Stomach (tissue), 9 donors: ENCODE data around the gene MYOM1. TPM values are rescaled to one million over a fixed set of nuclear protein-coding genes. Genes with fewer than 3 reads are reported as not detected.

Source experiments
- DNase-seq, 2 donors: peaks; one replicate each; pipeline versions ENCODE4 v3.0.0 to v3.0.0-alpha.2; 2013 to 2019
- H3K27ac ChIP-seq, 5 donors: fragments of 200-600 bp in 4 of 5; sonication (generic) in 4 of 5; one replicate each; pipeline ENCODE4 v1.5.1; 2013 to 2019; ENCODE audit warnings: mild to moderate bottlenecking in 1 of 5, moderate library complexity in 1 of 5
- H3K27me3 ChIP-seq, 3 donors: fragments of 200-600 bp; sonication (generic); one replicate each; pipeline ENCODE4 v1.5.1; 2017 to 2019; ENCODE audit warnings: mixed run types in 1 of 3
- H3K36me3 ChIP-seq, 4 donors: fragments of 200-600 bp; sonication (generic); 1 replicate in 3 of 4; 2 replicates in 1 of 4; pipeline ENCODE4 v1.5.1; 2016 to 2019
- H3K4me1 ChIP-seq, 4 donors: fragments of 200-600 bp; sonication (generic); one replicate each; pipeline ENCODE4 v1.5.1; 2016 to 2019
- H3K4me3 ChIP-seq, 4 donors: fragments of 200-600 bp; sonication (generic) in 3 of 4; one replicate each; pipeline ENCODE4 v1.5.1; 2016 to 2019; ENCODE audit warnings: mild to moderate bottlenecking in 1 of 4
- H3K9me3 ChIP-seq, 4 donors: fragments of 200-600 bp; sonication (generic); one replicate each; pipeline ENCODE4 v1.5.1; 2016 to 2019
- CTCF ChIP-seq, 7 experiments: fragments of 450-650 bp in 4 of 7; fragments of 200-600 bp in 3 of 7; sonication (generic) in 3 of 7; IDR thresholded peaks; one replicate each; pipeline ENCODE4 v1.5.1; 2016 to 2019; ENCODE audit warnings: antibody characterized with exemption in 7 of 7, control low read depth in 2 of 7, mild to moderate bottlenecking in 1 of 7
- EP300 ChIP-seq: sonication (generic); formaldehyde crosslinking; IDR thresholded peaks from one replicate; pipeline ENCODE4 v1.6.1; 2017; ENCODE audit warnings: antibody characterized with exemption
- POLR2A ChIP-seq, 4 donors: fragments of 450-650 bp; IDR thresholded peaks; one replicate each; pipeline ENCODE4 v1.6.1; 2016; ENCODE audit warnings: antibody characterized with exemption in 4 of 4, control low read depth in 2 of 4, mild to moderate bottlenecking in 1 of 4, moderate library complexity in 1 of 4
- POLR2AphosphoS5 ChIP-seq, 3 donors: sonication (generic); formaldehyde crosslinking; IDR thresholded peaks; one replicate each; pipeline ENCODE4 v1.6.1; 2016; ENCODE audit warnings: antibody characterized with exemption in 3 of 3
- WGBS, 5 donors: extraction: QIAGEN DNeasy Blood & Tissue Kit in 3 of 5; methylation state at CpG; one replicate each; pipeline versions ENCODE4 v1.1.5 to v1.1.7; 2013 to 2018; 5-methylcytosine and 5-hydroxymethylcytosine counted together
- intact Hi-C: fragments of 100-400 bp; cut with DNase I; formaldehyde crosslinking; loops from one replicate; pipeline ENCODE4 v1.15.1; 2023; ENCODE audit warnings: low total_unique reads
- polyA plus RNA-seq, 3 donors: library from polyadenylated mRNA; stranded (reverse); fragments of 200-250 nt; gene quantifications; one replicate each; pipeline ENCODE4 v1.2.3, GENCODE V29; 2013
- total RNA-seq, 5 donors: library from RNA; depleted of rRNA; stranded (reverse); fragments of >200 nt; gene quantifications; one replicate each; pipeline versions ENCODE4 v1.1.0 to v1.2.3, GENCODE V29; 2014 to 2016
- donor health status: healthy with polysubstance abuse.
- donor health status: Bipolar disorder and iron deficiency.
- donor health status: healthy.

MYOM1 gene
- total and polyA plus RNA-seq, 8 donors = 1.2 to 37.9 (median 3.5) TPM

- WGBS, 5 donors = 61 to 79% (median 75%) methylated on average over 6 of the region's 6 CpGs
Observed at GRCh38 chr18:3111523-3112240, 108.1 kb downstream of the MYOM1 start.

GRCh38 chr18:3110034-3110752, 109.6 kb downstream of the MYOM1 start:
- H3K4me1 ChIP-seq = no peaks in the 10 kb centered on the region
- intact Hi-C loops = no loop called here
- TF ChIP-seq POLR2A (IDR thresholded peaks at IDR 0.05) = no peak
- TF ChIP-seq EP300 = no peak
- no peak for TF ChIP-seq POLR2AphosphoS5 (IDR thresholded peaks at IDR 0.05)
- whole genome bisulfite sequencing, 5 donors = 89 to 97% (median 92%) methylated on average over 7 of the region's 7 CpGs
- no peaks in the 10 kb centered on the region for H3K9me3 ChIP-seq
- no peak for DNase-seq
- no peaks in the 10 kb centered on the region for H3K27me3 ChIP-seq
- peaks cover 0 to 4% (median 0%) of the 10 kb centered on the region in 4 donors for H3K36me3 ChIP-seq
- no peak overlapping the region for H3K27ac ChIP-seq
- no peak overlapping the region for H3K4me3 ChIP-seq

More at GRCh38 chr18:3111523-3112240, 108.1 kb downstream of the MYOM1 start:
- DNase-seq = no peak
- no peaks in the 10 kb centered on the region for H3K4me1 ChIP-seq
- H3K36me3 ChIP-seq = peaks cover 0 to 14% (median 0%) of the 10 kb centered on the region in 4 donors
- no peak for TF ChIP-seq POLR2A (IDR thresholded peaks at IDR 0.05)
- TF ChIP-seq POLR2AphosphoS5 (IDR thresholded peaks at IDR 0.05) = no peak
- no peak for TF ChIP-seq CTCF (IDR thresholded peaks at IDR 0.05)
- TF ChIP-seq EP300 = no peak
- no peaks in the 10 kb centered on the region for H3K9me3 ChIP-seq
- H3K4me3 ChIP-seq = no peak overlapping the region
- no peak overlapping the region for H3K27ac ChIP-seq
- intact Hi-C loops = no loop called here
- H3K27me3 ChIP-seq = no peaks in the 10 kb centered on the region

- peaks cover 0 to 17% (median 8%) of the 10 kb centered on the region in 4 donors for H3K4me1 ChIP-seq
- no peak overlapping the region for H3K4me3 ChIP-seq
- no peaks in the 10 kb centered on the region for H3K9me3 ChIP-seq
- DNase-seq = no peak
- no peak overlapping the region for H3K27ac ChIP-seq
- TF ChIP-seq POLR2A (IDR thresholded peaks at IDR 0.05) (no peak), EP300 (no peak), POLR2AphosphoS5 (IDR thresholded peaks at IDR 0.05) (no peak), CTCF (IDR thresholded peaks at IDR 0.05) (no peak)
- no peaks in the 10 kb centered on the region for H3K36me3 ChIP-seq
- intact Hi-C loops = no loop called here
- no peaks in the 10 kb centered on the region for H3K27me3 ChIP-seq
Observed at GRCh38 chr18:3107740-3108151, 112.0 kb downstream of the MYOM1 start.

GRCh38 chr18:3104190-3105054, 115.3 kb downstream of the MYOM1 start:
- TF ChIP-seq CTCF (IDR thresholded peaks at IDR 0.05) (no peak), POLR2AphosphoS5 (IDR thresholded peaks at IDR 0.05) (no peak), POLR2A (IDR thresholded peaks at IDR 0.05) (no peak), EP300 (no peak)
- peaks cover 0 to 20% (median 9%) of the 10 kb centered on the region in 4 donors for H3K4me1 ChIP-seq
- no peaks in the 10 kb centered on the region for H3K27me3 ChIP-seq
- WGBS, 5 donors = 69 to 80% (median 73%) methylated on average over 6 of the region's 6 CpGs
- H3K27ac ChIP-seq = peak overlapping the region in 3 of 5 donors; percentile 18 to 59 (median 50)
- H3K9me3 ChIP-seq = no peaks in the 10 kb centered on the region
- H3K36me3 ChIP-seq = no peaks in the 10 kb centered on the region
- intact Hi-C loops = no loop called here
- DNase-seq = no peak
- H3K4me3 ChIP-seq = no peak overlapping the region
